ENCODE data around the gene COL28A1. TPM values are rescaled to one million over a fixed set of nuclear protein-coding genes. Genes with fewer than 3 reads are reported as not detected.

Gene COL28A1
- total RNA-seq, 1 experiment from 2014 or later = not detected

GRCh38 chr7:7331523-7331922 is 204.2 kb downstream of the COL28A1 start:
- no peak for DNase-seq (ENCODE audit: low read depth in 1 of 2, low spot score in 2 of 2)
- H3K27me3 ChIP-seq (replicated peaks) = no peaks in the 10 kb centered on the region
- H3K27ac ChIP-seq = no peak overlapping the region
- no peak overlapping the region for H3K4me3 ChIP-seq
- no peaks in the 10 kb centered on the region for H3K4me1 ChIP-seq (replicated peaks)
- H3K36me3 ChIP-seq = no peaks in the 10 kb centered on the region
- H3K9me3 ChIP-seq (replicated peaks) = no peaks in the 10 kb centered on the region

- H3K36me3 ChIP-seq = no peaks in the 10 kb centered on the region
- no peaks in the 10 kb centered on the region for H3K27me3 ChIP-seq (replicated peaks)
- H3K4me3 ChIP-seq = no peak overlapping the region
- no peaks in the 10 kb centered on the region for H3K9me3 ChIP-seq (replicated peaks)
- DNase-seq (ENCODE audit: low read depth in 1 of 2, low spot score in 2 of 2) = no peak
- no peaks in the 10 kb centered on the region for H3K4me1 ChIP-seq (replicated peaks)
- H3K27ac ChIP-seq = no peak overlapping the region
Observed at GRCh38 chr7:7330997-7331396, 204.7 kb downstream of the COL28A1 start.

DNA sequence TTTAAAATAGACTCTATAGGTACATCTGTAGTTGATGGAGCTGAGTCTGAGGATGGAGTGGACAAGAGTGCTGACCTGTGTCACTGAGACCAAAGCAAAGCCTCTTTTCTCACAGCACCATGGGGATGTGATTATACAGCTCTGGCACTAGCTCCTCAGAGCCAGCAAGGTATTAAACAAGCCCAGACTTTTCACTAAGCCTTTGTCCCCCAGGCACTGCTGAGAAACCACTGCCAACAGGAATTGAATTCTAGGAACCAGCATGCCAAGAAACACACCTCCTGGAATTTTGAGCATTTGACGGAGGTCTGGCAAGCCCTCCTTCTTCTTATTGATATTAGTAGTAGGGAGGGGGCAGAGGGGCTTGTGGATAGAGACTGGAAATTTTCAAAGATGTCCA is 206.3 kb downstream of the COL28A1 start:
- no peaks in the 10 kb centered on the region for H3K36me3 ChIP-seq
- no peak for DNase-seq (ENCODE audit: low read depth in 1 of 2, low spot score in 2 of 2)

DNA sequence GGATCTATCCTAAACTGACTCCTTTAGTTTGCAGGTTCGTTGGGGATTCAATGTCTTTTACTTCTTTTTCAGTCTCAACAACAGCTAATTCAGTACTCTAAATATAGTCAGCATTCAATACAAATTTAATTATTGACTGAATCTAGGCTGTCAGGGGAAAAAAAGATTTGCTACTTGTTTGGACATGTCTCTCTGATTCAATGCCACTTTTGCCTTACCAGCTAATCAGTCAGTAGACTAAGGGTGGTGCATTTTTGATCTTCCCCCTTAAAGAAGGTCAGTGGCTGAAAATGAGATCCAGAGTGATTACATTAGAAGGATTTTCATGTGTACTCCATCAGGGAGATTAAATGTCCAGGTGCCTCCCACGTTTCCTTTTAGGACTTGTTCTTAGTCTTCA is 208.2 kb downstream of the COL28A1 start:
- Histone ChIP-seq H3K4me3 (no peak overlapping the region), H3K27me3 (replicated peaks) (no peaks in the 10 kb centered on the region), H3K9me3 (replicated peaks) (no peaks in the 10 kb centered on the region), H3K36me3 (no peaks in the 10 kb centered on the region), H3K4me1 (replicated peaks) (no peaks in the 10 kb centered on the region), H3K27ac (no peak overlapping the region)
- DNase-seq (ENCODE audit: low read depth in 1 of 2, low spot score in 2 of 2) = no peak

More for the DNA sequence above, 206.3 kb downstream of the COL28A1 start:
- Histone ChIP-seq H3K9me3 (replicated peaks) (no peaks in the 10 kb centered on the region), H3K27me3 (replicated peaks) (no peaks in the 10 kb centered on the region), H3K4me3 (no peak overlapping the region), H3K27ac (no peak overlapping the region), H3K4me1 (replicated peaks) (no peaks in the 10 kb centered on the region)

DNA sequence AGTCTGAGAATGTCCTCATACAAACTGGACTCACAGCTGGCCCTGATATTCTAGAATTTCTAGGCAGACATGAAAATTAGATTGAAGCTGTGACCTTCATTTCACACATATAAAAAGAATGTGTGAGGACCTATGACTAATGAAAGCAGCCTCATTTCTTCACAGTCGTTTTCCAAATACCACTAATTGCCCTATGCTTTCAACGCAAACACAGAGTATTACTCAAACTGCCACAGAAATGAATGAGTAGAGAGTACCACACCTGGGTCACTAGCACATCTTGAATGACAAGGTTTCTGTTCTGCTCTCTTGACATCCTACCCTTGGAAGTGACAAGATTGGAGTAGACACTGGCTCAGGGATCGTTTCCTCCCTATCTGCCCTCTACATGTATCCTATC is 211.0 kb downstream of the COL28A1 start:
- no peaks in the 10 kb centered on the region for H3K9me3 ChIP-seq (replicated peaks)
- no peaks in the 10 kb centered on the region for H3K4me1 ChIP-seq (replicated peaks)
- H3K4me3 ChIP-seq = no peak overlapping the region
- H3K27me3 ChIP-seq (replicated peaks) = no peaks in the 10 kb centered on the region
- H3K36me3 ChIP-seq = no peaks in the 10 kb centered on the region
- no peak for DNase-seq (ENCODE audit: low read depth in 1 of 2, low spot score in 2 of 2)
- no peak overlapping the region for H3K27ac ChIP-seq

- DNase-seq (ENCODE audit: low read depth in 1 of 2, low spot score in 2 of 2) = no peak
- Histone ChIP-seq H3K36me3 (no peaks in the 10 kb centered on the region), H3K27ac (no peak overlapping the region), H3K4me1 (replicated peaks) (no peaks in the 10 kb centered on the region), H3K4me3 (no peak overlapping the region), H3K27me3 (replicated peaks) (no peaks in the 10 kb centered on the region), H3K9me3 (replicated peaks) (no peaks in the 10 kb centered on the region)
Observed at GRCh38 chr7:7323921-7324320, 211.8 kb downstream of the COL28A1 start.

DNA sequence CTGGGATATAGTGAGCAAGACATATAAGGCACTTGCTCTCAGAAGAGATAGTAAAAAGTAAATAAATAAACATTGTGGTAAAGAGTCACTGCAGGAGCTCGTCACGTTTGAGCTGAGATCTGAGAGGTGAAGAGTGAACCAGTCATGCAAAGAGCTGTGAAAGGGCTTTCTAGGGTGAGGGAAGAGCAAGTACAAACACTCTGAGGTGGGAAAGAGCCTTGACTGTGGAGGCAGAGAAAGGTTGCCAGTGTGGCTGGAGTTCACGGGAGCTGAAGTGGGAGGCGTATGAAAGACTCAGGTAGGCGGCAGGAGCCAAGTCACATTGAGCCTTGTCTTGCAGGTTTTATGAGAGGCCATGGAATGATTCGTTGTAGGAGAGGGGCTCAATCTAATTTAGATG is 212.3 kb downstream of the COL28A1 start:
- Histone ChIP-seq H3K27me3 (replicated peaks) (no peaks in the 10 kb centered on the region), H3K4me1 (replicated peaks) (no peaks in the 10 kb centered on the region), H3K36me3 (no peaks in the 10 kb centered on the region), H3K4me3 (no peak overlapping the region), H3K9me3 (replicated peaks) (no peaks in the 10 kb centered on the region), H3K27ac (no peak overlapping the region)
- DNase-seq (ENCODE audit: low read depth in 1 of 2, low spot score in 2 of 2) = peak in 1 of 2 experiments; percentile 4

- no peak overlapping the region for H3K4me3 ChIP-seq
- no peaks in the 10 kb centered on the region for H3K9me3 ChIP-seq (replicated peaks)
- no peak overlapping the region for H3K27ac ChIP-seq
- H3K36me3 ChIP-seq = no peaks in the 10 kb centered on the region
- no peaks in the 10 kb centered on the region for H3K4me1 ChIP-seq (replicated peaks)
- no peak for DNase-seq (ENCODE audit: low read depth in 1 of 2, low spot score in 2 of 2)
- no peaks in the 10 kb centered on the region for H3K27me3 ChIP-seq (replicated peaks)
Observed at GRCh38 chr7:7321681-7322080, 214.0 kb downstream of the COL28A1 start.

- Histone ChIP-seq H3K36me3 (no peaks in the 10 kb centered on the region), H3K27ac (no peak overlapping the region), H3K4me1 (replicated peaks) (no peaks in the 10 kb centered on the region), H3K9me3 (replicated peaks) (no peaks in the 10 kb centered on the region), H3K27me3 (replicated peaks) (no peaks in the 10 kb centered on the region), H3K4me3 (no peak overlapping the region)
- no peak for DNase-seq (ENCODE audit: low read depth in 1 of 2, low spot score in 2 of 2)
Observed at GRCh38 chr7:7318601-7319000, 217.1 kb downstream of the COL28A1 start.

DNA sequence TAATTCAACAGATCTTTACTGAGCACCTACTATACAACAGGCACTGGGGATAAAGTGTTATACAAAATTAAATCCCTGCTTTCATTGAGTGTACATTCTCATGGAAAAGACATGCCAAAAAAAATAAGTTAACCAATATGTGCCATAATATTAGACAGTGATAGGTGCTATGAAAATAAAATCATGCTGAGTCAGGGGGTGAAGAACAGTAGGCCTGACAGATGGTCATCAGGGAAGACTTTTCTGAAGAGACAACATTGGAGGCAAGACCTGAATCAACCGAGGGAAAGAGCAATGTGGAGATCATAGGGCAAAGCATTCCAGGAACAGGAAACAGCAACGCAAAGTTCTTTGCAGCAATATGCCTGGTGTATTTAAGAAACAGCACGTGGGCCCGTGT is 217.8 kb downstream of the COL28A1 start:
- Histone ChIP-seq H3K36me3 (no peaks in the 10 kb centered on the region), H3K27me3 (replicated peaks) (no peaks in the 10 kb centered on the region), H3K4me3 (no peak overlapping the region), H3K9me3 (replicated peaks) (no peaks in the 10 kb centered on the region), H3K27ac (no peak overlapping the region), H3K4me1 (replicated peaks) (no peaks in the 10 kb centered on the region)
- DNase-seq (ENCODE audit: low read depth in 1 of 2, low spot score in 2 of 2) = no peak

GRCh38 chr7:7315851-7316250 is 219.8 kb downstream of the COL28A1 start:
- Histone ChIP-seq H3K36me3 (no peaks in the 10 kb centered on the region), H3K9me3 (replicated peaks) (no peaks in the 10 kb centered on the region), H3K27ac (no peak overlapping the region), H3K27me3 (replicated peaks) (no peaks in the 10 kb centered on the region), H3K4me1 (replicated peaks) (no peaks in the 10 kb centered on the region), H3K4me3 (no peak overlapping the region)
- DNase-seq (ENCODE audit: low read depth in 1 of 2, low spot score in 2 of 2) = no peak

- no peaks in the 10 kb centered on the region for H3K9me3 ChIP-seq (replicated peaks)
Observed at GRCh38 chr7:7312323-7312722, 223.3 kb downstream of the COL28A1 start.

GRCh38 chr7:7311001-7311400 is 224.7 kb downstream of the COL28A1 start:
- Histone ChIP-seq H3K4me1 (replicated peaks) (no peaks in the 10 kb centered on the region), H3K9me3 (replicated peaks) (no peaks in the 10 kb centered on the region), H3K27ac (no peak overlapping the region), H3K27me3 (replicated peaks) (no peaks in the 10 kb centered on the region), H3K36me3 (no peaks in the 10 kb centered on the region), H3K4me3 (no peak overlapping the region)
- no peak for DNase-seq (ENCODE audit: low read depth in 1 of 2, low spot score in 2 of 2)

More at GRCh38 chr7:7312323-7312722, 223.3 kb downstream of the COL28A1 start:
- H3K36me3 ChIP-seq = no peaks in the 10 kb centered on the region
- H3K4me1 ChIP-seq (replicated peaks) = no peaks in the 10 kb centered on the region
- H3K27ac ChIP-seq = no peak overlapping the region
- no peak overlapping the region for H3K4me3 ChIP-seq
- DNase-seq (ENCODE audit: low read depth in 1 of 2, low spot score in 2 of 2) = no peak
- H3K27me3 ChIP-seq (replicated peaks) = no peaks in the 10 kb centered on the region

DNA sequence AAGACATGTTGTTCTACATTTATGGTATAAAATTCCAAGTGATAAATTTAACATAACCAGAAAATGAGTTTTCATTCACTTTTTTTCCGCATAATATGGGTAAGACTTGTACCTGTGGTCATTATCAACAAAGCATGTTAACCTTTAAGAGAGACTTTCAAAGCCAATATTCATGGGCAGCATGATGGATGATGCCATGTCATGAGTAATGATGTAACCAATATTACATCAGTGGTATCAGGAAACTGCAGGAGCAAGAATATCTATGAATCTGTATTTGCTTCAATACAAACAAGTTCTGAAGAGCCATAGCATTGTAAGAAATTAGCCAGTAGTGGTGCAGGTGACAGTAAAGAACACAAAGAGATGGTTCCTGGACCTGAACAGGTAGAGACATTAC is 226.5 kb downstream of the COL28A1 start:
- DNase-seq (ENCODE audit: low read depth in 1 of 2, low spot score in 2 of 2) = no peak
- H3K9me3 ChIP-seq (replicated peaks) = no peaks in the 10 kb centered on the region
- no peak overlapping the region for H3K4me3 ChIP-seq

More for the DNA sequence above, 226.5 kb downstream of the COL28A1 start:
- H3K36me3 ChIP-seq = no peaks in the 10 kb centered on the region
- H3K4me1 ChIP-seq (replicated peaks) = no peaks in the 10 kb centered on the region
- no peak overlapping the region for H3K27ac ChIP-seq
- H3K27me3 ChIP-seq (replicated peaks) = no peaks in the 10 kb centered on the region
